Ovary (tissue), 9 donors: ENCODE measurements around the gene CAPZB. TPM values are rescaled to one million over a fixed set of nuclear protein-coding genes. Genes with fewer than 3 reads are reported as not detected.
"Not testable (repeated sequence)": the region's sequence is repeated elsewhere in the genome, so short reads cannot be mapped to it uniquely, and the experiment has no call there.

ENCODE experiments used
- DNase-seq, 5 donors: peaks; one replicate each; pipeline ENCODE4 v3.0.0-alpha.2; 2019 to 2020
- H3K27ac ChIP-seq, 2 donors: fragments of 200-600 bp; one replicate each; pipeline versions ENCODE4 v1.5.1 to v1.8.0; 2019 to 2022
- H3K27me3 ChIP-seq: fragments of 200-600 bp; one replicate; pipeline ENCODE4 v1.8.0; 2022
- H3K36me3 ChIP-seq: fragments of 200-600 bp; sonication (generic); one replicate; pipeline ENCODE4 v1.5.1; 2019
- H3K4me1 ChIP-seq: one replicate; pipeline ENCODE4 v1.8.1; 2013; ENCODE audit warnings: mild to moderate bottlenecking, moderate library complexity; ENCODE audit not compliant: insufficient read depth
- H3K4me3 ChIP-seq: fragments of 200-600 bp; sonication (generic); one replicate; pipeline ENCODE4 v1.5.1; 2017
- H3K9me3 ChIP-seq, 2 donors: fragments of 200-600 bp in 1 of 2; sonication (generic) in 1 of 2; one replicate each; pipeline versions ENCODE4 v1.5.1 to v1.8.1; 2013 to 2019; ENCODE audit warnings: mild to moderate bottlenecking in 1 of 2, moderate library complexity in 1 of 2
- EP300 ChIP-seq: sonication (generic); formaldehyde crosslinking; IDR thresholded peaks from one replicate; pipeline ENCODE4 v1.6.1; 2017; ENCODE audit warnings: antibody characterized with exemption
- POLR2A ChIP-seq: fragments of 450-650 bp; IDR thresholded peaks from one replicate; pipeline ENCODE4 v1.6.1; 2017; ENCODE audit warnings: antibody characterized with exemption, mild to moderate bottlenecking, moderate library complexity
- WGBS, 3 donors: extraction: QIAGEN DNeasy Blood & Tissue Kit in 1 of 3; methylation state at CpG; one replicate each; pipeline versions ENCODE4 v1.1.5 to v1.1.7; 2013 to 2017; 5-methylcytosine and 5-hydroxymethylcytosine counted together
- intact Hi-C, 4 donors: fragments of 100-400 bp; cut with DNase I; formaldehyde crosslinking; loops; one replicate each; pipeline versions ENCODE4 v1.11.0 to v1.15.1; 2022 to 2023
- polyA plus RNA-seq, 2 donors: library from polyadenylated mRNA; stranded (reverse); fragments of 200-250 nt in 1 of 2; fragments of 350-450 nt in 1 of 2; fragmentation: Illumina TruSeq in 1 of 2; extraction: RNeasy Lipid Tissue Mini Kit (QIAGEN cat#74804) in 1 of 2; gene quantifications; one replicate each; pipeline ENCODE4 v1.2.3, GENCODE V29; 2013 to 2014
- total RNA-seq, 7 donors: library from RNA; depleted of rRNA in 2 of 7; stranded (reverse); fragments of >200 nt in 2 of 7; fragmentation: NEBNext Ultra II Directional in 3 of 7; extraction: Animal tissue kit (Norgen Biotek cat#: 25700) in 3 of 7; gene quantifications; one replicate each; pipeline versions ENCODE4 v1.1.0 to v1.2.4, GENCODE V29; 2016 to 2023
- TF ChIP-seq, protein P1 (sequence below), 3 donors: fragments of 450-650 bp in 2 of 3; fragments of 200-600 bp in 1 of 3; IDR thresholded peaks; one replicate each; pipeline versions ENCODE4 v1.5.1 to v1.8.0; 2016 to 2022; ENCODE audit warnings: antibody characterized with exemption in 3 of 3, mild to moderate bottlenecking in 1 of 3
- donor health status: DM: no; HTN: no; CAD: no; lungs with moderate emphysema.
- donor health status: DM: no; HTN: no; CAD: no.
- donor health status: Bipolar disorder and iron deficiency.
- donor health status: DM: yes; HTN: yes; CAD: no.
- donor health status: DM: no; HTN: no; CAD: no.
- donor health status: DM: yes; HTN: yes; CAD: no.

Gene CAPZB
- total and polyA plus RNA-seq, 9 donors: 85.0 to 391 (median 258) TPM

DNA sequence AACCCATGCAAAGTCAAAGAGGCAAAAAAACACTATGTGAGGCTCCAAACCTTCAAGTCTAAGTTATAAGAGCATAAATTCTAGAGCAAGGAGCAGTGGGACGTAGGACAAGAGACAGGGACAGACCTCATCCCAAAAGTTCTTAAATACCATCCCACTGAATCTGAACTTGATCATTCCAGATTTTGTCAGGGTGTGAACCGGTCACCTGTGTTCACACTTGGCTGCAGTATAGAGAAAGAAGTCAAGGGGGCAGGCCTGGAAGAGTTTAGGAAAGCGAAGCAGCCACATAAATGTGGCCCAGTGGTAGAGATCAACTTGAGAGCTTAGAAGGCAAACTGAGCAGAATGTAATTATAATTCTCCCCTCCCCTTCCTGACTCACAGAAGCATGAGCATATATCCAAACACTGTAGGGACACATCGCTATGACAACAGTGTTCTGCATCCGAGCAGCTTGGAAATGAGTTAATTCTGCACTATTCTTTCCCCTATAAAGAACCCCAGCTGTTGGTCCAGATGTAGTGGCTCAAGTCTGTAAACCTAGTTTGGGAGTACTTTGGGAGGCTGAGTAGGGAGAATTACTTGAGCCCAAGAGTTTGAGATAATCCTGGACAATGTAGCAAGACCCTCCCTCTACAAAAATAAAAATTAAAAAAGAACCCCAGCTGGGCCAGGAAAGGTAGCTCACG lies 176.1 kb downstream of the CAPZB start:
- 85 to 86% (median 86%) methylated on average over 6 of the region's 6 CpGs for WGBS, 3 donors
- intact Hi-C loops: no loop called here
- Histone ChIP-seq H3K27me3 (no peaks in the 10 kb centered on the region), H3K4me1 (peaks cover 14% of the 10 kb centered on the region), H3K36me3 (no peaks in the 10 kb centered on the region), H3K4me3 (no peak overlapping the region), H3K9me3 (no peaks in the 10 kb centered on the region), H3K27ac (no peak overlapping the region)
- TF ChIP-seq, protein P1, sequence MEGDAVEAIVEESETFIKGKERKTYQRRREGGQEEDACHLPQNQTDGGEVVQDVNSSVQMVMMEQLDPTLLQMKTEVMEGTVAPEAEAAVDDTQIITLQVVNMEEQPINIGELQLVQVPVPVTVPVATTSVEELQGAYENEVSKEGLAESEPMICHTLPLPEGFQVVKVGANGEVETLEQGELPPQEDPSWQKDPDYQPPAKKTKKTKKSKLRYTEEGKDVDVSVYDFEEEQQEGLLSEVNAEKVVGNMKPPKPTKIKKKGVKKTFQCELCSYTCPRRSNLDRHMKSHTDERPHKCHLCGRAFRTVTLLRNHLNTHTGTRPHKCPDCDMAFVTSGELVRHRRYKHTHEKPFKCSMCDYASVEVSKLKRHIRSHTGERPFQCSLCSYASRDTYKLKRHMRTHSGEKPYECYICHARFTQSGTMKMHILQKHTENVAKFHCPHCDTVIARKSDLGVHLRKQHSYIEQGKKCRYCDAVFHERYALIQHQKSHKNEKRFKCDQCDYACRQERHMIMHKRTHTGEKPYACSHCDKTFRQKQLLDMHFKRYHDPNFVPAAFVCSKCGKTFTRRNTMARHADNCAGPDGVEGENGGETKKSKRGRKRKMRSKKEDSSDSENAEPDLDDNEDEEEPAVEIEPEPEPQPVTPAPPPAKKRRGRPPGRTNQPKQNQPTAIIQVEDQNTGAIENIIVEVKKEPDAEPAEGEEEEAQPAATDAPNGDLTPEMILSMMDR (IDR thresholded peaks at IDR 0.05): no peak
- TF ChIP-seq POLR2A: no peak
- no peak for TF ChIP-seq EP300
- DNase-seq: no peak

DNA sequence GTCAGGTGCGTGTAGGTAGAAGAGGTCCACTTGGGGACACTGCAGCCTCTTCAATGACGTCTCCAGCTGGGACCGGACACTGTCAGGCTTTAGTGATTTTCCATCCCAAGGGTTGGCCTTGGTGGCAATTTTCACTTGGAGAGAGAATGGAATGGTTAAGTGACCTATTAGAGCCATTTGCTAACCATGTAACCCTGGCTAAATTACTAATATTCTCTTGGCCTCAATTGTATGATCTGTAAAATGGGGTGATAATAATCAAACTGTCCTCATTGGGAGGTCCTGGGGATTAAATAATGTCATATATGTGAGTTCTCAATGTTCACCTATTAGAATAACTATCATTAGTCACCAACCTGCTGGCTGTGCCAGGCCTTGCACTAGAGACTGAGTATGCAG lies 176.8 kb downstream of the CAPZB start:
- H3K36me3 ChIP-seq: no peaks in the 10 kb centered on the region
- intact Hi-C loops: no loop called here
- TF ChIP-seq EP300: no peak

DNA sequence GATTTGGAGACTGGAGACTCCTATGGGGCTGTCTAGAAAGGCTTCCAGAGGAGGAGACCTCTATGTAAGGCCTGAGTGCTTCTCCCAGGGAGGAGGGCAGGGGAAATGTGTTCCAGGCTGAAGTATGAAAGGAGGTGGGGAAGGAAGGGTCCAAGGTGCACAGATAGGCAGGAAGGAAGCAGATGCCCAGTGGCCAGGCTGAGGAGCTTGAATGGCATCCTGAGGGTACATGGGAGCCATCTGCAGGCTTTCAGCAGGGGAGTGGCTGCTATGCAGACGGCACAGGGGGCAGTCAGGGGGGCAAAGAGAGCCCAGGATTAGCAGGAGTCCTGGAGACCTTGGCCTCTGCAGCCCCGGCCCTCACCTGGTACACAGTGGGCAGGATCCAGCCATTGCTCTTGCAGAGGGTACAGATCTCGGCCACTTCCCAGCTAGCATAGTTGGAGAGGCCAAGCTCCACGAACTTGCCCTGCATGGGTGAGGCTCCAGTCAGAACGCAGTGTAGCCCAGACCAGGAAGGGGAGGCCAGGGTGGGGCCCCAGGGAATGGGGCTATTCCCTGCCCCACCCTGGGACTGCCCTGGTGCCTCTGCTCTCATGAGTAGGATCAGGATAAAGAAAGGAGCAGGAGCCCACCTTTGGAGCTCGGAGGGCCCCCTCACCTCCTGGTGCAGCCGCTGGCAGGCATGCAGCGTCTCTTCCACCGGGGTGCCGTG lies 177.4 kb downstream of the CAPZB start:
- WGBS, 3 donors: 85 to 90% (median 89%) methylated on average over 10 of the region's 10 CpGs
- no peaks in the 10 kb centered on the region for H3K9me3 ChIP-seq
- H3K4me1 ChIP-seq: peaks cover 12% of the 10 kb centered on the region
- no peaks in the 10 kb centered on the region for H3K27me3 ChIP-seq
- no peak overlapping the region for H3K27ac ChIP-seq
- peak in 1 of 5 donors; percentile 28 for DNase-seq
- H3K4me3 ChIP-seq: no peak overlapping the region
- TF ChIP-seq POLR2A (no peak), EP300 (no peak)
- TF ChIP-seq, protein P1 (IDR thresholded peaks at IDR 0.05): no peak
- intact Hi-C loops: no loop called here
- H3K36me3 ChIP-seq: no peaks in the 10 kb centered on the region

More for the DNA sequence above, 176.8 kb downstream of the CAPZB start:
- no peak overlapping the region for H3K27ac ChIP-seq
- H3K4me3 ChIP-seq: no peak overlapping the region
- 91 to 98% (median 97%) methylated on average over 3 of the region's 3 CpGs for WGBS, 3 donors
- H3K9me3 ChIP-seq: no peaks in the 10 kb centered on the region
- peaks cover 14% of the 10 kb centered on the region for H3K4me1 ChIP-seq
- H3K27me3 ChIP-seq: no peaks in the 10 kb centered on the region
- DNase-seq: no peak

DNA sequence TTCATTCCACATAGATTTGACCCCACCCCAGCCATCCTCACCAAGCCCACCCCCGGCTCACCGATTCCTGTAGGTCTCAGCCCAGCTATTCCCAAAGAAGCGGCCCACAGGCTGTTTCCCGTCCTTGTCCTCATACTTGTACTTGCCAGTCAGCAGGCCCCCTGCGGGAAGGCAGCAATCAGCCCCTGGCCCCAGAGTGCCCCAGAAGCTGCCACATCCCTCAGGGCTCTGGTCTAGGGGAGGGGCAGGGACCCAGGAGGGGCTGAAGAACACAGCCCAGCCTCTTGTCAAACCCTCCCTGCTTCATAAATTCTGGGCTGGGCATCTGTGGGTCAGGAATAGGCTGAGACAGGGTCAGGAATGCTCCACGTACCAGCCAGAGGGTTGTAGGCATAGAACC lies 178.4 kb downstream of the CAPZB start:
- no peaks in the 10 kb centered on the region for H3K36me3 ChIP-seq
- TF ChIP-seq, protein P1 (IDR thresholded peaks at IDR 0.05): no peak
- no peak for TF ChIP-seq EP300
- no peak for TF ChIP-seq POLR2A
- 89 to 95% (median 94%) methylated on average over 6 of the region's 6 CpGs for WGBS, 3 donors
- intact Hi-C loops: no loop called here
- no peak overlapping the region for H3K27ac ChIP-seq
- H3K9me3 ChIP-seq: no peaks in the 10 kb centered on the region
- peak in 1 of 5 donors; percentile 20 for DNase-seq
- no peak overlapping the region for H3K4me3 ChIP-seq
- H3K4me1 ChIP-seq: peaks cover 9% of the 10 kb centered on the region
- no peaks in the 10 kb centered on the region for H3K27me3 ChIP-seq

DNA sequence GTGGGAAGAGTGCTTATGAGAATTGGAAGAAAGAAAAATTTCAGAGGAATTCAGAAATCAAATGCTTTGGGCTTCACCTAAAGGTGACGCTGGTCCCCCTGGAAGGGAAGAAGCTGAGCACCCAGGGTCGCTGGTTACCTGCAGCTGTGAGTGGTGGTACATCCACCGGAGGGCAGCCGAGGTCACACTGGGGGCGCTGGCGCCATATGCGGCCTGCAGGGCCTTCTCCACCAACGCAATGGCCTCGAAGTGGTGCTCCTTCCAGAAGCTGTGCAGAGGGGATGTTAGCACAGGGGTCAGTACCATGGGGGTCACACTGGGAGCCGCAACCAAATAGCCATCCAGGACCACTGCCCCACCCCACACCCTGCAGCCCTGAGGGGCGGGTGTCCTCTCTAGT lies 179.5 kb downstream of the CAPZB start:
- no peaks in the 10 kb centered on the region for H3K9me3 ChIP-seq
- WGBS, 3 donors: 93 to 95% (median 94%) methylated on average over 11 of the region's 11 CpGs

DNA sequence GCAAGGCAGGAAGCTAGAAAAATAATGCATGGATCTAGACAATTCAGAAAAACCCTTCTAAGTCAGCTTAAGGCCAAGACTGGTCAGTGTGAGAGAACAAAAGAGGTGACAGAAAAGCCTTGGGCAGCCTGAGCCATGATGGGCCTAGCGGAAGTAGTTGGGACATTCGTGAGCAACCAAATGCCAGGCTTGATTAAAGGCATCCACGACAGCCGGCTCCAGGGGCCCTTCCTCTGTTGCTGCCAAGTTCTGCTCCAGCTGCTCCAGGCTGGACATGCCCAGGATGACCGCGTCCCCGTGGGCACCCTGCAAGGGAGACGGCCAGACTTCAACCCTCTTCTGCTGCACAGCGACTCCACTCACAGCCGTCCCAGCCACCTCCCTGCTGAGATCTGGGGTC lies 181.3 kb downstream of the CAPZB start:
- H3K27me3 ChIP-seq, intact Hi-C loops, H3K36me3 ChIP-seq, H3K4me1 ChIP-seq, H3K27ac ChIP-seq, H3K9me3 ChIP-seq, DNase-seq, H3K4me3 ChIP-seq: not testable (repeated sequence)
- 90 to 95% (median 90%) methylated on average over 10 of the region's 10 CpGs for WGBS, 3 donors

More for the DNA sequence above, 179.5 kb downstream of the CAPZB start:
- Histone ChIP-seq H3K4me3 (no peak overlapping the region), H3K4me1 (peaks cover 5% of the 10 kb centered on the region), H3K27ac (no peak overlapping the region), H3K27me3 (no peaks in the 10 kb centered on the region), H3K36me3 (no peaks in the 10 kb centered on the region)
- DNase-seq: peak in 1 of 5 donors; percentile 21
- TF ChIP-seq POLR2A: no peak
- no peak for TF ChIP-seq EP300
- intact Hi-C loops: no loop called here
